ENCODE results near the gene WBP2. TPM values are rescaled to one million over a fixed set of nuclear protein-coding genes. Genes with fewer than 3 reads are reported as not detected.

Gene WBP2
- total and polyA plus RNA-seq, 2 of the 13 experiments (the other 11 are each of a cell fraction or from before 2014, with no cell fraction given), result 29.2 to 29.5 TPM

DNA sequence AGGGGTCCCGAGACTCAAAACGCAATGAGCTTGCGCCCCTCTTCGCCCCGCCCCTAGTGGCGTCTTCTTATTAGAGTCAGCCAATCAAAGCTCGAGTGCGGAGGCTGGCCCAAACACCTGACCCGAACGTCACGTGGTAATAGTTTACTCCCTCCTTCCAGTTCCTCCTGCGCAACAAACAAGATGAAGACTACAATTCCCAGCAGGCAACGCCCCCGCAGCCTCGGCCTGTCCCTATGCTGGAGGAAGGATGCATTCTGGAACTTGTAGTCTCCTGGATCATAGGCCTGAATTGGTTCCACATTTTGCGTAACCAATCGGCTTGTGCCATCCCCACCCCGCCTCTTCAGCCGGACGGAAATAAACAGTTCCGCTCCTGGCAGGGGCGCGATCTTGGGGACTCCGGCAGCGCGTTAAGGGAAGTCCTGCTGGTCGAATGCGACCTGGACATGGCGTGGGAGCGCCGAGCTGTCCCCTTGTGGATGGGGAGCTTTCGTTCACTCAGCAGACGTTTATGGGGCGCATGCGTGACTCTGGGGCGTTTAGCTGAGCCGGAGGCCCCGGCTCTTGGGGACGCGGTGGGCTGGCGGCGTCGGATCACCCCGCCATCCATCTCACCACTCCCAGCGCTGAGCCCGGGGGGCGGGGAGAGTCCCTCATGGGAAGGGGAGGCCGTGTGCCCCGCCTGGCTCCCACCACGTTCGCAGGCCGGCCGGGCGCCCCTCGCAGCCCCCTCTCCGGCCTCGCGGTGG, at the start of gene WBP2 (continued):
- TF ChIP-seq, protein P1, sequence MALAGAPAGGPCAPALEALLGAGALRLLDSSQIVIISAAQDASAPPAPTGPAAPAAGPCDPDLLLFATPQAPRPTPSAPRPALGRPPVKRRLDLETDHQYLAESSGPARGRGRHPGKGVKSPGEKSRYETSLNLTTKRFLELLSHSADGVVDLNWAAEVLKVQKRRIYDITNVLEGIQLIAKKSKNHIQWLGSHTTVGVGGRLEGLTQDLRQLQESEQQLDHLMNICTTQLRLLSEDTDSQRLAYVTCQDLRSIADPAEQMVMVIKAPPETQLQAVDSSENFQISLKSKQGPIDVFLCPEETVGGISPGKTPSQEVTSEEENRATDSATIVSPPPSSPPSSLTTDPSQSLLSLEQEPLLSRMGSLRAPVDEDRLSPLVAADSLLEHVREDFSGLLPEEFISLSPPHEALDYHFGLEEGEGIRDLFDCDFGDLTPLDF (CRISPR knock-in tag; IDR thresholded peaks at IDR 0.05), result peak; percentile 82
- TF ChIP-seq, protein P2, sequence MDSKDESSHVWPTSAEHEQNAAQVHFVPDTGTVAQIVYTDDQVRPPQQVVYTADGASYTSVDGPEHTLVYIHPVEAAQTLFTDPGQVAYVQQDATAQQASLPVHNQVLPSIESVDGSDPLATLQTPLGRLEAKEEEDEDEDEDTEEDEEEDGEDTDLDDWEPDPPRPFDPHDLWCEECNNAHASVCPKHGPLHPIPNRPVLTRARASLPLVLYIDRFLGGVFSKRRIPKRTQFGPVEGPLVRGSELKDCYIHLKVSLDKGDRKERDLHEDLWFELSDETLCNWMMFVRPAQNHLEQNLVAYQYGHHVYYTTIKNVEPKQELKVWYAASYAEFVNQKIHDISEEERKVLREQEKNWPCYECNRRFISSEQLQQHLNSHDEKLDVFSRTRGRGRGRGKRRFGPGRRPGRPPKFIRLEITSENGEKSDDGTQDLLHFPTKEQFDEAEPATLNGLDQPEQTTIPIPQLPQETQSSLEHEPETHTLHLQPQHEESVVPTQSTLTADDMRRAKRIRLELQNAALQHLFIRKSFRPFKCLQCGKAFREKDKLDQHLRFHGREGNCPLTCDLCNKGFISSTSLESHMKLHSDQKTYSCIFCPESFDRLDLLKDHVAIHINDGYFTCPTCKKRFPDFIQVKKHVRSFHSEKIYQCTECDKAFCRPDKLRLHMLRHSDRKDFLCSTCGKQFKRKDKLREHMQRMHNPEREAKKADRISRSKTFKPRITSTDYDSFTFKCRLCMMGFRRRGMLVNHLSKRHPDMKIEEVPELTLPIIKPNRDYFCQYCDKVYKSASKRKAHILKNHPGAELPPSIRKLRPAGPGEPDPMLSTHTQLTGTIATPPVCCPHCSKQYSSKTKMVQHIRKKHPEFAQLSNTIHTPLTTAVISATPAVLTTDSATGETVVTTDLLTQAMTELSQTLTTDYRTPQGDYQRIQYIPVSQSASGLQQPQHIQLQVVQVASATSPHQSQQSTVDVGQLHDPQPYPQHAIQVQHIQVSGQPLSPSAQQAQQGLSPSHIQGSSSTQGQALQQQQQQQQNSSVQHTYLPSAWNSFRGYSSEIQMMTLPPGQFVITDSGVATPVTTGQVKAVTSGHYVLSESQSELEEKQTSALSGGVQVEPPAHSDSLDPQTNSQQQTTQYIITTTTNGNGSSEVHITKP (CRISPR knock-in tag; IDR thresholded peaks at IDR 0.05; ENCODE audit: low read depth), result peak; percentile 82; the same call in 1 of the 2 replicates
- TF ChIP-seq MEIS2 (CRISPR knock-in tag; IDR thresholded peaks at IDR 0.05), result peak; percentile 47; the same call in 1 of the 2 replicates
- peak; percentile 23 for TF ChIP-seq ZNF44 (CRISPR knock-in tag; IDR thresholded peaks at IDR 0.05)
- TF ChIP-seq ZNF331 (CRISPR knock-in tag; IDR thresholded peaks at IDR 0.05), result no peak; the same call in 1 of the 2 replicates
- TF ChIP-seq ZNF230 (CRISPR knock-in tag; IDR thresholded peaks at IDR 0.05), result peak; percentile 61
- no peak for TF ChIP-seq JUNB (CRISPR knock-in tag; IDR thresholded peaks at IDR 0.05; ENCODE audit: borderline replicate concordance)
- TF ChIP-seq CC2D1A (CRISPR knock-in tag; IDR thresholded peaks at IDR 0.05), result no peak; the same call in 1 of the 2 replicates
- TF ChIP-seq, protein P3, sequence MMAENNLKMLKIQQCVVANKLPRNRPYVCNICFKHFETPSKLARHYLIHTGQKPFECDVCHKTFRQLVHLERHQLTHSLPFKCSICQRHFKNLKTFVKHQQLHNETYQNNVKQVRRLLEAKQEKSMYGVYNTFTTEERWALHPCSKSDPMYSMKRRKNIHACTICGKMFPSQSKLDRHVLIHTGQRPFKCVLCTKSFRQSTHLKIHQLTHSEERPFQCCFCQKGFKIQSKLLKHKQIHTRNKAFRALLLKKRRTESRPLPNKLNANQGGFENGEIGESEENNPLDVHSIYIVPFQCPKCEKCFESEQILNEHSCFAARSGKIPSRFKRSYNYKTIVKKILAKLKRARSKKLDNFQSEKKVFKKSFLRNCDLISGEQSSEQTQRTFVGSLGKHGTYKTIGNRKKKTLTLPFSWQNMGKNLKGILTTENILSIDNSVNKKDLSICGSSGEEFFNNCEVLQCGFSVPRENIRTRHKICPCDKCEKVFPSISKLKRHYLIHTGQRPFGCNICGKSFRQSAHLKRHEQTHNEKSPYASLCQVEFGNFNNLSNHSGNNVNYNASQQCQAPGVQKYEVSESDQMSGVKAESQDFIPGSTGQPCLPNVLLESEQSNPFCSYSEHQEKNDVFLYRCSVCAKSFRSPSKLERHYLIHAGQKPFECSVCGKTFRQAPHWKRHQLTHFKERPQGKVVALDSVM (CRISPR knock-in tag; IDR thresholded peaks at IDR 0.05), result peak; percentile 60; the same call in 1 of the 2 replicates
- TF ChIP-seq, protein P4, sequence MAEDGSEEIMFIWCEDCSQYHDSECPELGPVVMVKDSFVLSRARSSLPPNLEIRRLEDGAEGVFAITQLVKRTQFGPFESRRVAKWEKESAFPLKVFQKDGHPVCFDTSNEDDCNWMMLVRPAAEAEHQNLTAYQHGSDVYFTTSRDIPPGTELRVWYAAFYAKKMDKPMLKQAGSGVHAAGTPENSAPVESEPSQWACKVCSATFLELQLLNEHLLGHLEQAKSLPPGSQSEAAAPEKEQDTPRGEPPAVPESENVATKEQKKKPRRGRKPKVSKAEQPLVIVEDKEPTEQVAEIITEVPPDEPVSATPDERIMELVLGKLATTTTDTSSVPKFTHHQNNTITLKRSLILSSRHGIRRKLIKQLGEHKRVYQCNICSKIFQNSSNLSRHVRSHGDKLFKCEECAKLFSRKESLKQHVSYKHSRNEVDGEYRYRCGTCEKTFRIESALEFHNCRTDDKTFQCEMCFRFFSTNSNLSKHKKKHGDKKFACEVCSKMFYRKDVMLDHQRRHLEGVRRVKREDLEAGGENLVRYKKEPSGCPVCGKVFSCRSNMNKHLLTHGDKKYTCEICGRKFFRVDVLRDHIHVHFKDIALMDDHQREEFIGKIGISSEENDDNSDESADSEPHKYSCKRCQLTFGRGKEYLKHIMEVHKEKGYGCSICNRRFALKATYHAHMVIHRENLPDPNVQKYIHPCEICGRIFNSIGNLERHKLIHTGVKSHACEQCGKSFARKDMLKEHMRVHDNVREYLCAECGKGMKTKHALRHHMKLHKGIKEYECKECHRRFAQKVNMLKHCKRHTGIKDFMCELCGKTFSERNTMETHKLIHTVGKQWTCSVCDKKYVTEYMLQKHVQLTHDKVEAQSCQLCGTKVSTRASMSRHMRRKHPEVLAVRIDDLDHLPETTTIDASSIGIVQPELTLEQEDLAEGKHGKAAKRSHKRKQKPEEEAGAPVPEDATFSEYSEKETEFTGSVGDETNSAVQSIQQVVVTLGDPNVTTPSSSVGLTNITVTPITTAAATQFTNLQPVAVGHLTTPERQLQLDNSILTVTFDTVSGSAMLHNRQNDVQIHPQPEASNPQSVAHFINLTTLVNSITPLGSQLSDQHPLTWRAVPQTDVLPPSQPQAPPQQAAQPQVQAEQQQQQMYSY (CRISPR knock-in tag; IDR thresholded peaks at IDR 0.05), result no peak
- no peak for TF ChIP-seq ZNF737 (CRISPR knock-in tag; IDR thresholded peaks at IDR 0.05; ENCODE audit: borderline replicate concordance)
- TF ChIP-seq MYC (CRISPR knock-in tag; IDR thresholded peaks at IDR 0.05; ENCODE audit: borderline replicate concordance), result no peak; the same call in none of the 2 replicates
- TF ChIP-seq GATA4 (IDR thresholded peaks at IDR 0.05; ENCODE audit: borderline replicate concordance, low read depth), result peak; percentile 84
- no peak for TF ChIP-seq SRSF9 (IDR thresholded peaks at IDR 0.05; ENCODE audit: borderline replicate concordance, insufficient read depth, low read depth, low read length, poor library complexity, severe bottlenecking)
- peak in 1 of 2 experiments; percentile 90; a peak in 2 of 4 replicates for TF ChIP-seq KLF16 (CRISPR knock-in tag; IDR thresholded peaks at IDR 0.05)

Measured in HepG2 (cell line).